ENCODE results near the gene COBL.

Gene COBL

GRCh38 chr7:51150193-51150592 is 166.4 kb downstream of the COBL start:
- DNase-seq (ENCODE audit: low spot score) (no peak), FAIRE-seq (no peak)

- no peak for DNase-seq (ENCODE audit: low spot score)
Measured at GRCh38 chr7:51148216-51148615, 168.4 kb downstream of the COBL start.

GRCh38 chr7:51146816-51147586 is 169.6 kb downstream of the COBL start:
- FAIRE-seq (no peak), DNase-seq (ENCODE audit: low spot score) (no peak)

More at GRCh38 chr7:51148216-51148615, 168.4 kb downstream of the COBL start:
- FAIRE-seq, result no peak

- FAIRE-seq (no peak), DNase-seq (ENCODE audit: low spot score) (no peak)
Measured at GRCh38 chr7:51144178-51144577, 172.4 kb downstream of the COBL start.

GRCh38 chr7:51142741-51143385 is 173.7 kb downstream of the COBL start:
- FAIRE-seq, result no peak
- DNase-seq (ENCODE audit: low spot score), result no peak

GRCh38 chr7:51141451-51142003 is 175.1 kb downstream of the COBL start:
- DNase-seq (ENCODE audit: low spot score), result peak; percentile 10
- peak; percentile 66 for FAIRE-seq

GRCh38 chr7:51140199-51141164 is 176.1 kb downstream of the COBL start:
- no peak for FAIRE-seq

GRCh38 chr7:51139796-51140195 is 176.8 kb downstream of the COBL start:
- DNase-seq (ENCODE audit: low spot score), result no peak
- FAIRE-seq, result peak; percentile 59

More at GRCh38 chr7:51140199-51141164, 176.1 kb downstream of the COBL start:
- no peak for DNase-seq (ENCODE audit: low spot score)

- FAIRE-seq, result no peak
- no peak for DNase-seq (ENCODE audit: low spot score)
Measured at GRCh38 chr7:51138123-51139085, 178.2 kb downstream of the COBL start.

GRCh38 chr7:51135576-51135975 is 181.0 kb downstream of the COBL start:
- DNase-seq (ENCODE audit: low spot score) (no peak), FAIRE-seq (no peak)

- DNase-seq (ENCODE audit: low spot score) (no peak), FAIRE-seq (no peak)
Measured at GRCh38 chr7:51134013-51134441, 182.6 kb downstream of the COBL start.

GRCh38 chr7:51132661-51133060 is 183.9 kb downstream of the COBL start:
- DNase-seq (ENCODE audit: low spot score), result no peak
- no peak for FAIRE-seq

GRCh38 chr7:51129527-51130472 is 186.8 kb downstream of the COBL start:
- no peak for FAIRE-seq

GRCh38 chr7:51128545-51129435 is 187.8 kb downstream of the COBL start:
- FAIRE-seq, result no peak
- DNase-seq (ENCODE audit: low spot score), result no peak

More at GRCh38 chr7:51129527-51130472, 186.8 kb downstream of the COBL start:
- no peak for DNase-seq (ENCODE audit: low spot score)

GRCh38 chr7:51127618-51127904 is 189.0 kb downstream of the COBL start:
- DNase-seq (ENCODE audit: low spot score), result no peak
- no peak for FAIRE-seq

GRCh38 chr7:51126813-51127617 is 189.6 kb downstream of the COBL start:
- FAIRE-seq, result no peak
- no peak for DNase-seq (ENCODE audit: low spot score)

- DNase-seq (ENCODE audit: low spot score), result no peak
- no peak for FAIRE-seq
Measured at GRCh38 chr7:51126324-51126723, 190.3 kb downstream of the COBL start.
